ENCODE measurements around the gene NOL8.

The NOL8 gene

GRCh38 chr9:92257327-92257726 lies 67.8 kb downstream of the NOL8 start:
- DNase-seq = no peak

- DNase-seq = no peak
These were observed 70.5 kb downstream of the NOL8 start for GRCh38 chr9:92254381-92255337.

GRCh38 chr9:92253656-92254055 lies 71.5 kb downstream of the NOL8 start:
- no peak for DNase-seq

- no peak for DNase-seq
These were observed 77.2 kb downstream of the NOL8 start for GRCh38 chr9:92247981-92248380.
